HG02759 (cell line): ENCODE results near the gene UBE2R2.
"Not testable (repeated sequence)": the region's sequence is repeated elsewhere in the genome, so short reads cannot be mapped to it uniquely, and the experiment has no call there.

Source experiments
- ATAC-seq: cut with Tn5 transposase; IDR thresholded peaks from one replicate; pipeline ENCODE4 v1.9.1; 2021; ENCODE audit warnings: mild to moderate bottlenecking, moderate library complexity; ENCODE audit not compliant: unreplicated experiment

Gene UBE2R2

GRCh38 chr9:33924978-33925797, 108.2 kb downstream of the UBE2R2 start:
- no peak for ATAC-seq

DNA sequence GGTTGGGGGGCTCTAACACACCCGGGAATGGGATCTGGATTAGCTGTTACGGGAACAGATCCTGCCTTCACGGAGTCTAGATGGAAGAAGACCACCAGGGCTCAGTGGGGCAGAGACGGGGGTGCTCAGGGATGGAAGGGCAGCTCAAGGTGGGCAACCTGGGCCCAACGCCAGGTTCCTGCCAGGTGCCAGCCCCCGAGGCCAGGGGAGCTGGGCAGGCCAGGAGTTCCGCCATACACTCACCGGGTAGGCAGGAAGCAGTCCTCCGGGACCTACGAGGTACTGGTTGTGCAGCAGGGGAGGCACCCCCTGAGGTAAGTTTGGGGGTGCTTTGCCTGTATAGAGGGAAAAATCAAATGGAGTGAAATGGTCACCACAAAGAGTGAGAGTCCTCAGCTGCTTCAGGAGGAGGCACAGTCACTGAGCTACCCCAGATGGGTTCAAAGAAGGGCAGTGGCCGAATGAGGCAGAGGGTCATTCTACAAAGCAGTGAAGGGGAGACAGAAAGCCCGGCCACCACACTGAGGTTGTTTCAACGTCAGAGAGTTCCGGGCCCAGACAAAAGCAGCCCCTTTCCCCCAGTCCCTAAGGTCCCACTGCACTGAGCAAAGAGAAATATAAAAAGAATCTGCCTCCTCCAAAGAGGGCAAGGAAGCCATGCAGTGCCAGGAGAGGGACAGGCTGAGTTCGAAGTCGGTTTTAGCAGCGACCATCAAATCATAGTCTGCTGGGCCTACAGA, 110.0 kb downstream of the UBE2R2 start:
- no peak for ATAC-seq

DNA sequence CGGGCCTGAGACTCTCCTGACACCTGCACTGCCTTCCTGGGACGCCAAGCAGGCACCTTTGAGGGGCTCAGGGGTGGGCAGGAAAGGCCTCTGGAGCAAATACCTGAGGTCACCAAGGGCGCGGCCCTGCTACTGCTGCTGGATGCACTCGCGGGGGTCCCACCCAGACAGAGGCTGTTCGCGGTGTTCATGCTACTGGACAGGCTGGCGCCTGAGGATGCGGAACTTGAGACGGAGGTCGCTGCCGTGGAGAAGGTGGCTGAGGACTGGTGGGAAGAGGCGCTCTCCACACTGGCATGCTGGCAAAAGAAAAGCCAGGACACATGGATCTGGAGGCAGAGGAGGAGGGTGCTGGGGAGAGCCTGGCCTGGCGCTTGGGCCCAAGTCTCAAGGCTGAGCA, 110.7 kb downstream of the UBE2R2 start:
- no peak for ATAC-seq

DNA sequence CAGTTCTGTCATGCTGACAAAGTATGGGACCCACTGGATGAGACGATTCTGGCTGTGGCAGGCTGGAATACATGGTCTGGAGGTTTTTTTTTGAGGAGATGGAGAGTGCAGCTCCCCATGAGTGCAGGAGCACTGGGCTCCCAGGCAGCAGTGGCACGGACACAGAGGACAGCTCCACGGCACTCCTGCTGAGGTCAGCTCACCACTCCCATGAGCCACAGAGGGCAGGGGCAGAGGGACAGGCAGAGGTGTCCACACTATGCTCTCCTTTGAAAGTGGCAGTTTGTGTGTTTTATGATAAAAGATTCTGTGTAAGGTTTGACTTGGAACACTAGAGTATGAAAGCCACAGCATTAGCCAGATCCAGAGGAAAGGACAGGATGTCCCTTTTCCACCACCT, 114.4 kb downstream of the UBE2R2 start:
- ATAC-seq: no peak

DNA sequence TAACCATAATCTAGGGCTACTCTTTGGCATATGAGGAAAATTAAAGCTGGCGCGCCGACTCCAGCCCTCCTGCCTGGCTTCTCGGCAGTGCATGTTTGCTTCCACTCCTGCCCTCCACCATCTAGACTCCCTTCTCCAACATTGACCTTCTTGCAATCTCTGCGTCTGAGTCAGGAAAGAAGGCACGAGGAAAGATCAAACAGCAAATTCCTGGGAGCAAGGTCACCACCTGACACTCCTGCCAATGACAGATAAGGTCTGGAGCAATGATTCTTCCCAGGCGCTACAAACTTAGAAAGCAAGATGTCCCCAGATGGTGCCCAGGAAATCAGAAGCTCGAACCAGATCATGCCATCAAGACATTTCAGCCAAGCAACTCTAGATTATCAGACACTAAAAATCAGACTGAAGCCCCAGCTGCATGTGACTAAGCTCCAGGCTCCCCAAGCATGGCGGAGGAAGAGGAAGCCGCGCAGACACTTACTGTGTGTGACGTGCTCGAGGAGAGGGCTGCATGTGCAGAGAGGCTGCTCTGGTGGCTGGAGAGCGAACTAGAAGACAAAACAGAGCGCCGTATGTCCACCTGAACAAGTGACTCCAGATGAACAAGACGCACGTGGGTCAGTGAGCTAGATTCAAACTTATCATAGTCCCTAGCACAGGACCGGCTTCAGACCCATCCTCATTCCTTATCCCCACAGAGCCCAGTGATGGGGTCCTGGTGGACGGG, 115.3 kb downstream of the UBE2R2 start:
- ATAC-seq: no peak

GRCh38 chr9:33934188-33934878, 117.4 kb downstream of the UBE2R2 start:
- ATAC-seq: no peak

DNA sequence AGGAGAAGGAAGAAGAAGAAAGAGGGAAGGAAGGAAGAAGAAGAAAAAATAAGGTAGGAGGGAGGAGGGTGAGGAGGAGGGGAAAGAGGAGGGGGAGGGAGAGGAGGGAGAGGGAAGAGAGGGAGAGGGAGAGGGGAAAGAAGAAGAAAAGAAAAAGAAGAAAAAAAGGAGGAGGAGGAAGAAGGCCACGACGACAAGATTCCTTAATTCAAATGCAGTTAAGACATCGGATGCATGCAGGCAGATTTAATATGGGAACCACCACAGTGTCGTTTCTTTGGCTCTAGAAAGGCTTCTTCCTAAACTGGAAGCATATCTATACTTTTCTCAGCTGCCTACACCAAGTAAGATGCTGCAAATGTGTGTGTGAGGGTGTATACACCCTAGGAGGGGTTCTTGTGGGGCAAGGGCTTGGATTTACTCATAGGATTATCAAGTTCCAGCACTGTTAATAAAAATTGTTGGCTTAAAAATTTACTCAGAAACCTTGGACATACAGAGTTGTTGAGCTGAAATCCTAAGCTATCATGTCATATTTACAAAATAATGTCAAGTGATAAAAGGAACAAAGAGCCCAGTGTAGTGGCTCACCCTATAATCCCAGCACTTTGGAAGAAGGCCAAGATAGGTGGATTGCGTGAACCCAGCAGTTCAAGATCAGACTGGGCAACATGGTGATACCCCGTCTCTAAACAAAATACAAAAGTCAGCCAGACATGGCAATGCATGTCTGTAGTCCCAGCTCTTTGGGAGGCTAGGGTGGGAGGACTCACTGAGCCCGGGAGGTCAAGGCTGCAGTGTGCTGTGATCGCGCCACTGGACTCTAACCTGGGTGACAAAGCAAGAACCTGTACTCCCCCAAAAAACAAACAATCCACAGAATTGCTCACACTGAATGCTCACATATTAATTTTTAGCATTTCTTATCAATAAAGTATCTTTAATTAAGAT, 123.2 kb downstream of the UBE2R2 start:
- no peak for ATAC-seq

DNA sequence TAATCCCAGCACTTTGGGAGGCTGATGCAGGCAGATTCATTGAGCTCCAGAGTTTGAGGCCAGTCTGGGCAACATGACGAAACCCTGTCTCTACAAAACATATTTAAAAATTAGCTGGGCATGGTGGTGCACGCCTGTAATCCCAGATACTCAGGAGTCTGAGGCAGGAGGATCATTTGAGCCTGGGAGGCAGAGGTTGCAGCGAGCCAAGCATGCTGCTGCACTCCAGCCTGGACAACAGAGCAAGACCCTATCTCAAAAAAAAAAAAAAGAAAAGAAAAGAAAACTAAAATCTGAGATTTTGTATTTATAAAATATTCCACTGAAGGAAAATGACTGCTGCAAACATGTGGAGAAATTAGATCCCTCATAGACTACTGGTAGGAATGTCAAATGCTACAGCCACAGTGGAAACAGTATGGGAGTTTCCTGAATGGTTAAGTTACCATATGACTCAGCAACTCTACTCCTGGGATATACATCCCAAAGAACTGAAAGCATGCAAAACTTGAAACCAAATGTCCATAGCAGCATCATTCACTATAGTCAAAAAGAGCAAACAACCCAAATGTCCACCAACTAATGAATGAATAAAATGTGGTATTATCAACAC, 125.6 kb downstream of the UBE2R2 start:
- no peak for ATAC-seq

- ATAC-seq: no peak
Measured at GRCh38 chr9:33943389-33943788, 126.4 kb downstream of the UBE2R2 start.

GRCh38 chr9:33946779-33947535, 130.0 kb downstream of the UBE2R2 start:
- no peak for ATAC-seq

DNA sequence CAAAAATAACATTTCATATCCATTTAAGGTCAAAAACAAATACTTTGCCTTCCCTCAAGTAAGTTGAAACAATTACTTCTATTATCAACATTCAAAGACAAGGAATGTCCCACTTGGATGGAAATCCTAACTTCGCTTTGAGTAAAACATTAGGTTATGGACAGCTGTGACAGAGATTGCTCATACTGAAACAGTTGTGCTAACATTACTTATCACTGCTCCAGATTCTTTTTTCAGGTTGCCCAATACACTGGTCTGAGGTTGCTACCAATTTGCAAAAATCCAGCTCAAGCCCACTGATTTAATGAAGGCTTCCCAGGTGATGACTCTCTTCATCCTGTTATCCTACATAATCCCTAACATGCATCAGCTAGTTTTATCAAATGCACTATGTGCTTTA, 133.4 kb downstream of the UBE2R2 start:
- ATAC-seq: no peak

DNA sequence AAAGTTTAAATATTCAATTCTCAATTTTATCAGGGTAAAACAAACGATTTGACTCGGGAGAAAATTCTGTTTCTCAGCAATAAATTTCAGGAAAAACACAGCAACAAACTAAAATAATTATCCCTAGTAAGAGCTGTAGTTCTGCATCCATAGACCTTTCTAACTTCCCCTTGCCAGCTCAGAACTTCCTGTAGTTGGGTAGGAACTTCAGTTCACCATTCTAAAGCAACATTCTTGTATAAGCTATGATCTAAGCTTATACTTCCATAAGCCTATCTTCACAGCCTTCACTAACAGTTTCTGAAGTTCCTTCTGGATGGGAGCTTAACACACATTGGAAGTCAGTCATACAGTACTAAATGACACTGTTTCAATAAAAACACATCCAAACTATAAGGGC, 135.1 kb downstream of the UBE2R2 start:
- no peak for ATAC-seq

DNA sequence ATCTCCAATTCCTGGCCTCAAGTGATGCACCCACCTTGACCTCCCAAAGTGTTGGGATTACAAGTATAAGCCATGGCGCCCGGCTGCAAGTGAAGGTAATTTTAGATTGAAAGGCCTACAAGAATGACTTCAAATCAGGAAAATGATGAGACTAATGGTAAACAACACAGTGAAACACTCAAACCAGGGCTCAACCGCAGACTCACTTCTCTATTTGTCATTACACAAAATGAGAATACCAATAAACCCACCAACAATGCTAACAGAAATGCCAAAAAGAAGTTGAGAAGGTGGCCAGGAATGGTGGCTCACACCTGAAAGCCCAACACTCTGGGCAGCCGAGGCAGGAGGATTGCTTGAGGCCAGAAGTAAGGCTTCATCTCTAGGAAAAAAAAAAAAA, 139.6 kb downstream of the UBE2R2 start:
- no peak for ATAC-seq

GRCh38 chr9:33959725-33960124, 142.8 kb downstream of the UBE2R2 start:
- no peak for ATAC-seq

GRCh38 chr9:33962468-33962867, 145.5 kb downstream of the UBE2R2 start:
- ATAC-seq: not testable (repeated sequence)

DNA sequence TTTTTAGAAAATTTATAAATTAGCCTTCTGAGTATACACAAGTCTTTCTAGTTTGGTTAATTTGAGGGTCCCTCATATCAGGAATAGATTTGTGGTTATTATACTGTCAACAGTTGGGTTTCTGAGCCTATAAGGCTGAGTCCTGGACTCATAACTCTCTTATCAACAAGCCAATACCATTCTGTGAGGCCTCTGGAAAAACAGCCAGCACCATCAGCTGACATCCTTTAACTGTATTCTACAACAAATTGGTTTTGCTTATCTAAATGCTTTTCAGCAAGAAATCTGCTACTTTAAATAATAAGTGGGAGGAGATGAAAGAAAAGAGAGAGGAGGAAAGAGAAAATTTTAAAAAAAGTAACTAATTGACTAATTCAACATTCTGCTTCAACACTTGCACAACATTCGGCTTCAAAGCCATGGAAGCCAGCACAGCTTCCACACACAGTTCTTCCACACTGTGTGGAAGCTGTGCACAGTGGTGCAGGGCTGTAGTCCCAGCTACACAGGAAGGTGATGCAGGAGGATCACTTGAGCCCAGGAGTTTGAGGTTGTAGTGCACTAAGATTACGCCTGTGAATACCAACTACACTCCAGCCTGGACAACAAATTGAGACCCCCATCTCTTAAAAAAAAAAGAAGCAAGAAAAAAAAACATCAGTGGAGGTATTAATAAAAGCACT, 147.3 kb downstream of the UBE2R2 start:
- no peak for ATAC-seq
